Stimulated activated CD4-positive, alpha-beta T cell treated with anti-CD3 and anti-CD28 coated beads, Interleukin-4, amount 100 ng/mL, for 4 hours (primary cell): ENCODE results near the gene SLC17A9.
"Not testable (repeated sequence)": the region's sequence is repeated elsewhere in the genome, so short reads cannot be mapped to it uniquely, and the experiment has no call there.

Experiments used
- DNase-seq, 2 experiments: peaks; one replicate each; pipeline ENCODE4 v3.0.0-alpha.2; 2020

SLC17A9 gene

GRCh38 chr20:62921119-62921687 is 31.3 kb upstream of the SLC17A9 start:
- DNase-seq: peak; percentile 42 to 66

- peak in 1 of 2 experiments; percentile 48 for DNase-seq
These were observed 30.0 kb upstream of the SLC17A9 start for GRCh38 chr20:62922451-62922921.

GRCh38 chr20:62923059-62923668 is 29.3 kb upstream of the SLC17A9 start:
- DNase-seq: not testable (repeated sequence)

- no peak for DNase-seq
These were observed 28.7 kb upstream of the SLC17A9 start for GRCh38 chr20:62923669-62924441.

GRCh38 chr20:62924442-62925075 is 27.9 kb upstream of the SLC17A9 start:
- DNase-seq: no peak

- no peak for DNase-seq
These were observed 27.5 kb upstream of the SLC17A9 start for GRCh38 chr20:62925076-62925419.

GRCh38 chr20:62925420-62926228 is 26.9 kb upstream of the SLC17A9 start:
- peak; percentile 23 to 35 for DNase-seq

- DNase-seq: peak; percentile 89 to 91
These were observed 26.0 kb upstream of the SLC17A9 start, which contains the start of gene DIDO1 for GRCh38 chr20:62926229-62927127. Gene DIDO1 (minus strand): TSS chr20:62926505.

GRCh38 chr20:62927128-62927705 is 25.3 kb upstream of the SLC17A9 start:
- no peak for DNase-seq

GRCh38 chr20:62928246-62928939 is 24.1 kb upstream of the SLC17A9 start:
- no peak for DNase-seq

- peak; percentile 42 to 61 for DNase-seq
These were observed 23.4 kb upstream of the SLC17A9 start for GRCh38 chr20:62929051-62929538.

GRCh38 chr20:62931464-62931863 is 21.0 kb upstream of the SLC17A9 start:
- DNase-seq: no peak

- no peak for DNase-seq
These were observed 18.5 kb upstream of the SLC17A9 start for GRCh38 chr20:62933966-62934365.

GRCh38 chr20:62935204-62935967 is 17.1 kb upstream of the SLC17A9 start:
- no peak for DNase-seq

- no peak for DNase-seq
These were observed 16.4 kb upstream of the SLC17A9 start for GRCh38 chr20:62935968-62936585.

- DNase-seq: peak; percentile 97
These were observed 15.0 kb upstream of the SLC17A9 start for GRCh38 chr20:62937268-62938104.

GRCh38 chr20:62938105-62938888 is 14.2 kb upstream of the SLC17A9 start, which contains the start of gene GID8:
Gene GID8 (plus strand): TSS chr20:62938147. CDS start chr20:62941503, 3,356 bp downstream.
- no peak for DNase-seq
